Colonic mucosa (tissue), 4 donors: ENCODE measurements around the gene RARA. TPM values are rescaled to one million over a fixed set of nuclear protein-coding genes. Genes with fewer than 3 reads are reported as not detected.
A peak's percentile ranks its signal among the peaks of the same experiment; 100 is the strongest.

ENCODE experiments used
- DNase-seq: peaks from one replicate; pipeline ENCODE4 v3.0.0-alpha.2; 2020
- H3K27ac ChIP-seq: fragments of 200-600 bp; one replicate; pipeline ENCODE4 v1.8.0; 2021
- H3K27me3 ChIP-seq: fragments of 200-600 bp; one replicate; pipeline ENCODE4 v1.8.0; 2021
- H3K36me3 ChIP-seq: fragments of 200-600 bp; one replicate; pipeline ENCODE4 v1.8.0; 2021
- H3K4me1 ChIP-seq: fragments of 200-600 bp; one replicate; pipeline ENCODE4 v1.8.0; 2021; ENCODE audit warnings: mild to moderate bottlenecking
- H3K4me3 ChIP-seq: fragments of 200-600 bp; one replicate; pipeline ENCODE4 v1.8.0; 2021
- H3K9ac ChIP-seq, 2 donors: one replicate each; pipeline ENCODE4 v1.7.0; 2013; ENCODE audit warnings: control low read depth in 2 of 2, low read depth in 2 of 2, low read length in 2 of 2
- H3K9me3 ChIP-seq: fragments of 200-600 bp; one replicate; pipeline ENCODE4 v1.8.0; 2021
- CTCF ChIP-seq: fragments of 200-600 bp; IDR thresholded peaks from one replicate; pipeline ENCODE4 v1.8.0; 2022; ENCODE audit warnings: antibody characterized with exemption, mild to moderate bottlenecking
- intact Hi-C: fragments of 100-400 bp; cut with DNase I; formaldehyde crosslinking; loops from one replicate; pipeline ENCODE4 v1.14.1; 2022
- total RNA-seq, 2 donors: library from RNA; stranded (reverse); fragmentation: NEBNext Ultra II Directional in 1 of 2; extraction: Animal tissue kit (Norgen Biotek cat#: 25700) in 1 of 2; gene quantifications; one replicate each; pipeline ENCODE4 v1.2.1, GENCODE V29; 2021
- donor health status: healthy.
- donor health status: DM: no; HTN: no; CAD: no.
- donor health status: DM: no; HTN: no; CAD: no.

RARA gene
- total RNA-seq, 2 donors from 2014 or later = 25.6 to 46.7 TPM

DNA sequence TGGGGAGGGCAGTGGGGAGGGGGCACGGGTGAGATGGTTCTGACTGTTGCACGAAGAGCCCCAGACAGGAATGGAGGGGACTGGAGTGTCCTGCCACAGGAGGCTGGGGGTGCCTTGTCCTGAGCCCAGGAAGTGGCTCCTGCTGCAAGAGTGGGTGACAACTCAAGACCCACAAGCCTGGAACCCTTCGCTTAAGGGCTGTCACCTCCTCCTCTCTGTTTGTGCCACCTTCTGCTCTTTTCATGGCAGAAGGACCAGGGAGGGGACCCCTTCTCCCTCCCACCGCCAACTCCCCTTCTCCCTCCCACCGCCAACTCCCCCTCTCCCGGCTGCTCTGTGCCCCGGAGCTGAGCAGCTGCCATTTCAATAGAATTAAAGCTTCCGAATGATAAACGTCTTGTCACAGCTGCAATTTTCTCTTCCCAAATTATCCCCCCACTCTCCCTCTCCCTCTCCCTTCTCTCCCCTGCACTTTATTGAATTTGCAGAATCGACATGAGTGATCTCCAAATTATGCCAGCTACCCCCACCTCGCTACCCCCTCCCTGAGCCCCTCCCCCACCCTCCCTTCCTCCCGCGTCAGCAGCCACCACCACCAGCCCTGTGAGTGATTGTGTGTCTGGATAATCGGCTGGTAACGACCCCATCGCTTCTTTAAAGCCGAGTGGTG lies 41.8 kb downstream of the RARA start:
- Histone ChIP-seq H3K27ac (no peak overlapping the region), H3K4me1 (peaks cover 27% of the 10 kb centered on the region), H3K9me3 (no peaks in the 10 kb centered on the region), H3K36me3 (peaks cover 6% of the 10 kb centered on the region), H3K9ac (no peak overlapping the region), H3K27me3 (no peaks in the 10 kb centered on the region), H3K4me3 (no peak overlapping the region)
- no peak for TF ChIP-seq CTCF
- intact Hi-C loops = no loop called here
- DNase-seq = no peak

GRCh38 chr17:40351359-40352236 lies 42.6 kb downstream of the RARA start:
- Histone ChIP-seq H3K9me3 (no peaks in the 10 kb centered on the region), H3K9ac (no peak overlapping the region), H3K36me3 (peaks cover 6% of the 10 kb centered on the region), H3K4me3 (no peak overlapping the region), H3K27me3 (no peaks in the 10 kb centered on the region), H3K27ac (no peak overlapping the region), H3K4me1 (peaks cover 19% of the 10 kb centered on the region)
- no peak for TF ChIP-seq CTCF
- peak; percentile 16 for DNase-seq
- intact Hi-C loops = no loop called here

GRCh38 chr17:40352237-40352778 lies 43.3 kb downstream of the RARA start:
- intact Hi-C loops = no loop called here

GRCh38 chr17:40352779-40353394 lies 43.9 kb downstream of the RARA start:
- H3K4me3 ChIP-seq = no peak overlapping the region
- no peak overlapping the region for H3K27ac ChIP-seq
- H3K9ac ChIP-seq = no peak overlapping the region
- intact Hi-C loops = no loop called here
- peaks cover 7% of the 10 kb centered on the region for H3K4me1 ChIP-seq
- H3K36me3 ChIP-seq = peaks cover 6% of the 10 kb centered on the region
- H3K27me3 ChIP-seq = no peaks in the 10 kb centered on the region
- DNase-seq = no peak
- no peak for TF ChIP-seq CTCF
- no peaks in the 10 kb centered on the region for H3K9me3 ChIP-seq

More at GRCh38 chr17:40352237-40352778, 43.3 kb downstream of the RARA start:
- Histone ChIP-seq H3K9me3 (no peaks in the 10 kb centered on the region), H3K4me1 (peaks cover 13% of the 10 kb centered on the region), H3K27me3 (no peaks in the 10 kb centered on the region), H3K4me3 (no peak overlapping the region), H3K36me3 (peaks cover 6% of the 10 kb centered on the region), H3K27ac (no peak overlapping the region), H3K9ac (no peak overlapping the region)
- no peak for TF ChIP-seq CTCF
- no peak for DNase-seq
